AG04450 (cell line): ENCODE data around the gene PDE6H. TPM values are rescaled to one million over a fixed set of nuclear protein-coding genes. Genes with fewer than 3 reads are reported as not detected.

Source experiments
- CTCF ChIA-PET: fragments of 300-600, 350-600 bp; formaldehyde crosslinking; extraction: SDS; loops from one replicate; lab custom pipeline; 2022; ENCODE audit warnings: antibody characterized with exemption, inconsistent platforms; lab: Charles Lee
- POLR2A ChIA-PET: fragments of 350-600 bp; formaldehyde crosslinking; extraction: SDS; loops from one replicate; lab custom pipeline; 2021; ENCODE audit warnings: antibody characterized with exemption, inconsistent platforms; lab: Yijun Ruan, JAX
- DNase-seq: peaks from one replicate; pipeline ENCODE4 v3.0.0-alpha.2; 2011; ENCODE audit warnings: low read depth, low spot score
- H3K27ac ChIP-seq: one replicate; pipeline ENCODE4 v1.5.1; 2012; ENCODE audit warnings: low read depth, low read length, control low read depth
- H3K27me3 ChIP-seq: one replicate; pipeline ENCODE4 v1.6.0; 2012; ENCODE audit warnings: low read length; ENCODE audit not compliant: control insufficient read depth, insufficient read depth
- H3K4me3 ChIP-seq: 2 replicates; pipeline ENCODE4 v1.5.1; 2011; ENCODE audit warnings: mild to moderate bottlenecking, low read depth, low read length, control low read depth
- H3K9me3 ChIP-seq: 2 replicates; pipeline ENCODE4 v1.5.1; 2012; ENCODE audit warnings: low read length; ENCODE audit not compliant: control insufficient read depth, insufficient read depth
- polyA plus RNA-seq: library from polyadenylated mRNA; depleted of rRNA; stranded (reverse); fragments of >200 nt; gene quantifications from 2 replicates; pipeline ENCODE4 v1.2.3, GENCODE V29; 2011
- TF ChIP-seq, protein P1 (sequence below): IDR thresholded peaks from 2 replicates; pipeline ENCODE4 v1.5.1; 2011; ENCODE audit warnings: low read depth, low read length, control low read depth, inconsistent platforms

Gene PDE6H
- polyA plus RNA-seq, 1 experiment = not detected

DNA sequence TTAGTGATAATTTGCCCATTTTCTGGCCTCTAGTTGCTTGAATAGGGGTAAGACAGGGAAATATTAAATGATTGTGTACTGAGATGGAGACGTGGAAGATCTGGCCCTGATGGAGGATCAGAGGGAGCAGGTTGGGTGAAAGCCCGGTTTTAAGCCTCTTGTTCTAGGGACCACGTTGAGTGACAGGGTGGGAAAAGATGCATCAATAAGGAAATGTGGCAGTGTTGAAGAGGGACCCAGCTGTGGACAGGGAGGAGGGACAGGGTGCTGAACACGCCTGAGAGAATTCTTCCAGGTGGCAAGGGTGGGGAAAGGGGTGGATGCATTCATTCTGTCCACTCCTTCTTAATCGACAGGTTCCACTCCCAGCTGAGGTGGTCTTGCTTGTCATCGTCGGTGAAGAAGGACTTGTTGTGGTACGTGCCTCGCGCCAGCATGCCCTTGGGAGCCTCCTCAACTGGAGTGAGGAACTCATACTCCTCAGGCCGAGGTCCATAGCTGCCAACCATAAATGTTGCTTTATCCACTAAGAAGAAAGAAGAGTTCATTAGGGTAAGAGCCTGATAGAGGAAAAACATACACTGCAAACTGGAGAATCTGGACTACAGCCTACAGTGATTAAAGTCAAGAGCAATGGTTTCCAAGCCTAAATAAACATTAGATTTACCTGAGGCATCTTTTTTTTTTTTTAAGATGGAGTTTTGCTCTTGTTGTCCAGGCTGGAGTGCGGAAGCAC, 30.5 kb upstream of the PDE6H start:
- no peak for DNase-seq

DNA sequence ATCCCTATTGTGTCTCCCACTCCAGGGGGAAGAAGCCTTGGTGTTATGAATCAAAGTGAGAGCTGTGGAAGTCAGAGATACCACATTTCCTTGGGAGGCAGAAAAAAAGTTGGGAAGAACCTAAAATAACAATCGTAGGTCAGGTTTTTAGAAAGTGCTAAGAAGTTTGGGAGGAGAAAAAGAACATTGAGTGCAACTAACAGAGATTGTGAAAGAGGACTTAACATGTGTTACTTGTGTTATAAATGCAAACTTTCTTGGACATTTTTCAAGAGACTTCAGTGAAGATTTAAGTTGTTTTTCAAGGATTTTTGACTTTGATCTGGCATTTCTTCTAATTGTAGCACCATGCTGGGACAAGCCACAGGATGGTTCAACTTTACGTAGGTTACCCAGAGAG, 26.7 kb upstream of the PDE6H start:
- POLR2A ChIA-PET = no interaction called here
- Histone ChIP-seq H3K27ac (no peak overlapping the region), H3K4me3 (no peak overlapping the region), H3K27me3 (no peaks in the 10 kb centered on the region), H3K9me3 (no peaks in the 10 kb centered on the region)
- no peak for DNase-seq
- CTCF ChIA-PET = interaction anchor here (1.6 kb wide), 1 partner anchor 49 kb away, joined by 5 read pairs; no protein-coding TSS in a partner anchor
- TF ChIP-seq, protein P1, sequence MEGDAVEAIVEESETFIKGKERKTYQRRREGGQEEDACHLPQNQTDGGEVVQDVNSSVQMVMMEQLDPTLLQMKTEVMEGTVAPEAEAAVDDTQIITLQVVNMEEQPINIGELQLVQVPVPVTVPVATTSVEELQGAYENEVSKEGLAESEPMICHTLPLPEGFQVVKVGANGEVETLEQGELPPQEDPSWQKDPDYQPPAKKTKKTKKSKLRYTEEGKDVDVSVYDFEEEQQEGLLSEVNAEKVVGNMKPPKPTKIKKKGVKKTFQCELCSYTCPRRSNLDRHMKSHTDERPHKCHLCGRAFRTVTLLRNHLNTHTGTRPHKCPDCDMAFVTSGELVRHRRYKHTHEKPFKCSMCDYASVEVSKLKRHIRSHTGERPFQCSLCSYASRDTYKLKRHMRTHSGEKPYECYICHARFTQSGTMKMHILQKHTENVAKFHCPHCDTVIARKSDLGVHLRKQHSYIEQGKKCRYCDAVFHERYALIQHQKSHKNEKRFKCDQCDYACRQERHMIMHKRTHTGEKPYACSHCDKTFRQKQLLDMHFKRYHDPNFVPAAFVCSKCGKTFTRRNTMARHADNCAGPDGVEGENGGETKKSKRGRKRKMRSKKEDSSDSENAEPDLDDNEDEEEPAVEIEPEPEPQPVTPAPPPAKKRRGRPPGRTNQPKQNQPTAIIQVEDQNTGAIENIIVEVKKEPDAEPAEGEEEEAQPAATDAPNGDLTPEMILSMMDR = no peak

More for the DNA sequence above, 30.5 kb upstream of the PDE6H start:
- Histone ChIP-seq H3K9me3 (no peaks in the 10 kb centered on the region), H3K27ac (no peak overlapping the region), H3K27me3 (no peaks in the 10 kb centered on the region), H3K4me3 (no peak overlapping the region)
- CTCF ChIA-PET = interaction anchor here (0.7 kb wide), 1 partner anchor 28 kb away, joined by 6 read pairs; no protein-coding TSS in a partner anchor
- POLR2A ChIA-PET = no interaction called here
- TF ChIP-seq, protein P1 = no peak

DNA sequence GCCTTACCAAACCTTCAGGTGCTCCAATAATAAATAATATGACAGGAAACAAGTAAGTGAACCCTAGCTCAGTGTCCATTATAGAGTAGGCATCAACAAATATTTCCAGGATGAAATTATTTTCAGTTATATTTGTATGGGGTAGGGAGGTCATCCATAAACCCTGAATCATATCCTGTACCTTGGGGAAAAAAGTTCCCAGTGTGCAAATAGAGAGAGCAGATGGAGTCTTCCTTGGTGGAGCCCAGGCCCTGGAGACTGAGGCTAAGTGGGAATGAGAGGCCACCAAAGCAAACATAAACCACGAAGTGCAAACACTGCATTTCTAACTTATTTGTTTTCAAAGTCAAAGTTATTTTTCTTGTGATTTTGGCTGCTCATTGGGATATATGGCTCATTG, 26.0 kb upstream of the PDE6H start:
- CTCF ChIA-PET = no interaction called here
- Histone ChIP-seq H3K4me3 (no peak overlapping the region), H3K27ac (no peak overlapping the region), H3K9me3 (no peaks in the 10 kb centered on the region), H3K27me3 (no peaks in the 10 kb centered on the region)
- TF ChIP-seq, protein P1 = no peak
- POLR2A ChIA-PET = no interaction called here
- DNase-seq = no peak

DNA sequence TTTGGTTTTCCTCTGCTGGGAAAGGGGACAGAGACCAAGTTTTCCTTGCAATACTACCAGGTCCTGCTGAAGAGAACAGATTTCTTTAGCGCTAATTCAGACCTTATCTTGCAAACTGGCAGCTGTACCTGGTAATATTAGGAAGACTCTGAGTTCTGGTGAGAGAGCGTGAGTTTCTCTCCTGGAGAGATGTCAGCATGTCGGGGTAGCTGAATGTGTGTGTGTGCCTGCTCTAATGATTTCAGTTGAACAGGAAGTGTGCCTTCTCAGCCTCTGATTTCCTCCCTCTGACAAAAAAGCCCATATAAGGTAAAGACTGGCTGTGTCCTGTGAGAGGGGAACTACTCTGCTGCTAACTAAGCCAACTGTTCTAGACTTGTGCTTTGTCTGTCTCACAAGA, 24.2 kb upstream of the PDE6H start:
- POLR2A ChIA-PET = no interaction called here
- CTCF ChIA-PET = interaction anchor here (1.4 kb wide), 1 partner anchor 47 kb away, joined by 5 read pairs; no protein-coding TSS in a partner anchor
- TF ChIP-seq, protein P1 = no peak

DNA sequence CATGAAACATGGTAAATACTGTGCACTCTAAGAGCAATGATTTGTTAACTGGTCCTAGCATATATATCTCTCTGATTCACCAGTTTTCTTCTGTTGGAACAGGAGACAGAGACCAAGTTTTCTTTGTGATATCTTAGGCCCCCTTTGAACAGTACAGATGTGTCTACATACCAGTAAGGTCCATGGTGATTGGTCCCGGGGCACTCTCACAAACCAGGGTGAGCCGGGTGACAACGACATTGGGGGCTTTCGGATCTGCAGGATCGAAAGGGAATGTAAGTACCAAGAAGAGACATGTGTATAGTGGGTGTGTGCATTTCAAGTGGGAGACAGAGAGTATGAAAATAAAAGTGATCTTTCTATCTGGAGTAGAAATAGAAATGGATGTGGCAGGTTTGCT, 23.2 kb upstream of the PDE6H start:
- Histone ChIP-seq H3K27ac (no peak overlapping the region), H3K4me3 (no peak overlapping the region), H3K27me3 (no peaks in the 10 kb centered on the region), H3K9me3 (no peaks in the 10 kb centered on the region)
- no peak for DNase-seq
- ChIA-PET CTCF (no interaction called here), POLR2A (no interaction called here)
- TF ChIP-seq, protein P1 = no peak

More for the DNA sequence above, 24.2 kb upstream of the PDE6H start:
- Histone ChIP-seq H3K27ac (peak overlapping the region; percentile 77), H3K27me3 (no peaks in the 10 kb centered on the region), H3K9me3 (no peaks in the 10 kb centered on the region), H3K4me3 (peak overlapping the region; percentile 27; the same call in 1 of the 2 replicates)
- DNase-seq = peak; percentile 69
